Esophagus muscularis mucosa (tissue), 4 donors: ENCODE measurements around the gene FHL3. TPM values are rescaled to one million over a fixed set of nuclear protein-coding genes. Genes with fewer than 3 reads are reported as not detected.

Source experiments
- DNase-seq: peaks from one replicate; pipeline ENCODE4 v3.0.0-alpha.2; 2017; ENCODE audit errors: extremely low spot score
- H3K27ac ChIP-seq, 4 donors: fragments of 200-600 bp; sonication (generic); replicated peaks in 1 of 4; 1 replicate in 3 of 4; 2 replicates in 1 of 4; pipeline ENCODE4 v1.5.1; 2016 to 2019; ENCODE audit warnings: mild to moderate bottlenecking in 1 of 4
- H3K27me3 ChIP-seq, 4 donors: fragments of 200-600 bp; sonication (generic); one replicate each; pipeline versions ENCODE4 v1.5.1 to v1.6.0; 2016 to 2019
- H3K36me3 ChIP-seq, 4 donors: fragments of 200-600 bp; sonication (generic); one replicate each; pipeline ENCODE4 v1.5.1; 2016 to 2019
- H3K4me1 ChIP-seq, 4 donors: fragments of 200-600 bp; sonication (generic); one replicate each; pipeline ENCODE4 v1.5.1; 2016 to 2019
- H3K4me3 ChIP-seq, 4 donors: fragments of 200-600 bp; sonication (generic); 1 replicate in 2 of 4; 2 replicates in 2 of 4; pipeline ENCODE4 v1.5.1; 2016 to 2019; ENCODE audit warnings: mild to moderate bottlenecking in 4 of 4, moderate library complexity in 1 of 4
- H3K9me3 ChIP-seq, 4 donors: fragments of 200-600 bp; sonication (generic); 1 replicate in 3 of 4; 2 replicates in 1 of 4; pipeline ENCODE4 v1.5.1; 2016 to 2019
- EP300 ChIP-seq: sonication (generic); formaldehyde crosslinking; IDR thresholded peaks from one replicate; pipeline ENCODE4 v1.6.1; 2017; ENCODE audit warnings: antibody characterized with exemption
- POLR2A ChIP-seq: fragments of 450-650 bp; IDR thresholded peaks from one replicate; pipeline ENCODE4 v1.6.1; 2017; ENCODE audit warnings: antibody characterized with exemption, moderate library complexity, mild to moderate bottlenecking, low read depth
- POLR2AphosphoS5 ChIP-seq, 2 donors: sonication (generic); formaldehyde crosslinking; IDR thresholded peaks; one replicate each; pipeline ENCODE4 v1.6.1; 2017; ENCODE audit warnings: antibody characterized with exemption in 2 of 2
- WGBS: methylation state at CpG from one replicate; pipeline ENCODE4 v1.1.5; 2018; 5-methylcytosine and 5-hydroxymethylcytosine counted together
- intact Hi-C: fragments of 100-400 bp; cut with DNase I; formaldehyde crosslinking; loops from one replicate; pipeline ENCODE4 v1.15.1; 2023
- total RNA-seq, 4 donors: library from RNA; depleted of rRNA; stranded (reverse); fragments of >200 nt; gene quantifications; one replicate each; pipeline versions ENCODE4 v1.1.0 to v1.2.1, GENCODE V29; 2016
- TF ChIP-seq, protein P1 (sequence below), 3 experiments: fragments of 200-600 bp in 2 of 3; fragments of 450-650 bp in 1 of 3; sonication (generic) in 2 of 3; IDR thresholded peaks; one replicate each; pipeline ENCODE4 v1.5.1; 2017 to 2019; ENCODE audit warnings: antibody characterized with exemption in 3 of 3, mild to moderate bottlenecking in 2 of 3, moderate library complexity in 1 of 3

FHL3 gene
- total RNA-seq, 4 donors from 2014 or later: 38.3 to 76.9 (median 52.9) TPM

DNA sequence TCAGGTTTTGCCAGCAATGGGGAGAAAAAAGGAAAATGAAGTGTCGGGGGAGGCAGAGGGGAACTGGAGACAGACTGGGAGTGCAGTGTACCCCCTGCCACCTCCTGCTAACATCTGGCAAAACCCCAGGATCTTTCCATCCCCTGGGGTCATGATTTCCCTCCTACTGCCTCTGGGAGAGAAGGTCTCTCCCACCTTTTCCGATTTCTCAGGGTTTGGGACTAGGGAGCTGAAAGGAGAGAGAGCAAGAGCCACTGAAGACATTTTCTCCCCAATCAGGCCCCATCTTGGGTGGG is 5.1 kb downstream of the FHL3 start:
- intact Hi-C loops: no loop called here
- Histone ChIP-seq H3K4me1 (peaks cover 89 to 96% (median 94%) of the 10 kb centered on the region in 4 donors), H3K27ac (peak overlapping the region; percentile 93 to 97 (median 95)), H3K4me3 (peak overlapping the region in 3 of 4 donors; percentile 0 to 41 (median 38)), H3K36me3 (peaks cover 0 to 24% (median 21%) of the 10 kb centered on the region in 4 donors), H3K9me3 (no peaks in the 10 kb centered on the region), H3K27me3 (no peaks in the 10 kb centered on the region)
- 37% methylated on average over 2 of the region's 2 CpGs for WGBS
- DNase-seq: no peak
- TF ChIP-seq POLR2A (no peak), POLR2AphosphoS5 (IDR thresholded peaks at IDR 0.05) (no peak), EP300 (no peak)
- TF ChIP-seq, protein P1, sequence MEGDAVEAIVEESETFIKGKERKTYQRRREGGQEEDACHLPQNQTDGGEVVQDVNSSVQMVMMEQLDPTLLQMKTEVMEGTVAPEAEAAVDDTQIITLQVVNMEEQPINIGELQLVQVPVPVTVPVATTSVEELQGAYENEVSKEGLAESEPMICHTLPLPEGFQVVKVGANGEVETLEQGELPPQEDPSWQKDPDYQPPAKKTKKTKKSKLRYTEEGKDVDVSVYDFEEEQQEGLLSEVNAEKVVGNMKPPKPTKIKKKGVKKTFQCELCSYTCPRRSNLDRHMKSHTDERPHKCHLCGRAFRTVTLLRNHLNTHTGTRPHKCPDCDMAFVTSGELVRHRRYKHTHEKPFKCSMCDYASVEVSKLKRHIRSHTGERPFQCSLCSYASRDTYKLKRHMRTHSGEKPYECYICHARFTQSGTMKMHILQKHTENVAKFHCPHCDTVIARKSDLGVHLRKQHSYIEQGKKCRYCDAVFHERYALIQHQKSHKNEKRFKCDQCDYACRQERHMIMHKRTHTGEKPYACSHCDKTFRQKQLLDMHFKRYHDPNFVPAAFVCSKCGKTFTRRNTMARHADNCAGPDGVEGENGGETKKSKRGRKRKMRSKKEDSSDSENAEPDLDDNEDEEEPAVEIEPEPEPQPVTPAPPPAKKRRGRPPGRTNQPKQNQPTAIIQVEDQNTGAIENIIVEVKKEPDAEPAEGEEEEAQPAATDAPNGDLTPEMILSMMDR (IDR thresholded peaks at IDR 0.05): no peak

DNA sequence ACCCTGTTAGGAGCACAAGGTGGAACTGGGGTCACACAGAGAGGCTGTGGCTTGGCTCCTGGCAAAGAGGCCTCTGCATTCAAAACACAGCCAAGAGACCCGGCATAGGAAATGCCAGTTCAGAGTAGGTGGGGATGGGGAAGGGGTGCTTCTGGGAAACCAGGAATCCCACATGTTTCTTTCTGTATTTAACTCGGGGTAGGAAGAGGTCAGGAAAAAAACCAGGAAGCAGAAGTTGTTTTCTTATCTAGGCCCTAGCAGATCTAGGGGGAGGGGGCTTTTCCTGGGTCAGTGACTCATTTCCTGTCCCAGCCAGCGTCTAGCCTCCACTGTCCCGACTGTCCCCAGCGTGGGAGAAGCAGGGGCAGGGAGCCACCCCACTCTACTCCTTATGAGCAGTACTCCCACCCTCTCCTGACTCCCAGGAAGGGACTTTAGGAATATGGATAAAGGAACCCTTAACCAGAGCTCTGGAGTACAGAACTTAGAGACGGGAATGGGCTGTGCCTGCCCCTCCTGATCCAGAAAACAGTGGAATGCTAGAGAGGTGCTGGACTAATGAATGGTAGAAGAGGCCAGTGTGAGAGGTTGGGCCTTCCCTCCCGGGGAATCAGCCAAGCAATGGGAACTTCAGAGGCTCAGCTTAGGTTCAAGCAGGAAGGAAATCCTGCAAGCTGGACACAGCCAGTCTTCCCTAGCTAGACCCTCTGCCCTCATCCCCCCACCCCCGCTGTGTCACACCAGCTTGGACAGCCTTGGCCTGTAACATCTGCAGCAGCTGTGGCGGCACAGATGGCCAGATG is 5.7 kb downstream of the FHL3 start:
- no peak for DNase-seq
- Histone ChIP-seq H3K27me3 (no peaks in the 10 kb centered on the region), H3K27ac (peak overlapping the region; percentile 93 to 97 (median 95)), H3K4me1 (peaks cover 94 to 100% (median 99%) of the 10 kb centered on the region in 4 donors), H3K9me3 (no peaks in the 10 kb centered on the region), H3K4me3 (peak overlapping the region in 3 of 4 donors; percentile 0 to 41 (median 38)), H3K36me3 (peaks cover 0 to 24% (median 21%) of the 10 kb centered on the region in 4 donors)
- TF ChIP-seq POLR2AphosphoS5 (IDR thresholded peaks at IDR 0.05): peak; percentile 18 to 28
- no peak for TF ChIP-seq EP300
- WGBS: 7% methylated on average over 8 of the region's 9 CpGs
- intact Hi-C loops: no loop called here

DNA sequence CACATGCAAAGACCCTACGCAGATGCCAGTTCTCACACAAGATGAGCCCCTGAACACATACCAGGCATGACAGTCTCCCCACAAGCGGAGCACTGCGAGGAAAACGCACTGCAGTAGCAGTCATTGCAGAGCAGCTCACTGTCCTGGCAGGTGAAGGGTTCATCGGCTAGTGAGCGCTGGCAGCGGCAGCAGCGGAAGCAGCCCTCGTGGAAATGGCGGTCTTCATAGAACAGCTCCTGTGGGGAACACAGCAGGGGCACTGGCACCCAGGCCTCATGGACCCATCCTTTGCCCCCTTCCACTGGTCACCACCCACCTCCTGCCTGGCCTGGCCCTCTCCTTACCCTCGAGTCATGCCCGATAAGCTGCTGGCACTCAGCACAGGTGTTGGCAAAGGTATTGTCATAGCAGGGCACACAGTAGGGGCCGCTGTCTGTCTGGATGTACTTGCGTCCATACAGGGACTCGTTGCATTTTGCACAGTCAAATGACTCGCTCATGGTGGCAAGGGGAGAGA is 6.3 kb downstream of the FHL3 start:
- 65% methylated on average over 10 of the region's 16 CpGs for WGBS
- no peak for DNase-seq
- Histone ChIP-seq H3K9me3 (no peaks in the 10 kb centered on the region), H3K36me3 (peaks cover 0 to 24% (median 21%) of the 10 kb centered on the region in 4 donors), H3K4me3 (peak overlapping the region in 1 of 4 donors; percentile 9), H3K27me3 (no peaks in the 10 kb centered on the region), H3K27ac (peak overlapping the region; percentile 93 to 97 (median 95)), H3K4me1 (peaks cover 89 to 96% (median 94%) of the 10 kb centered on the region in 4 donors)
- TF ChIP-seq POLR2A (no peak), POLR2AphosphoS5 (IDR thresholded peaks at IDR 0.05) (no peak), EP300 (no peak)
- TF ChIP-seq, protein P1 (IDR thresholded peaks at IDR 0.05): no peak
- intact Hi-C loops: no loop called here

GRCh38 chr1:37998089-37998808 is 7.1 kb downstream of the FHL3 start:
- DNase-seq: no peak
- 79% methylated on average over 6 of the region's 9 CpGs for WGBS
- intact Hi-C loops: no loop called here
- H3K36me3 ChIP-seq: peaks cover 0 to 24% (median 21%) of the 10 kb centered on the region in 4 donors
- H3K9me3 ChIP-seq: no peaks in the 10 kb centered on the region
- no peaks in the 10 kb centered on the region for H3K27me3 ChIP-seq
- no peak overlapping the region for H3K4me3 ChIP-seq
- peaks cover 84 to 88% (median 86%) of the 10 kb centered on the region in 4 donors for H3K4me1 ChIP-seq
- peak overlapping the region; percentile 93 to 97 (median 95) for H3K27ac ChIP-seq
- TF ChIP-seq, protein P1 (IDR thresholded peaks at IDR 0.05): no peak
- TF ChIP-seq EP300: no peak
- TF ChIP-seq POLR2A: no peak
- TF ChIP-seq POLR2AphosphoS5 (IDR thresholded peaks at IDR 0.05): no peak
